Stimulated activated naive B cell treated with anti-CD40 and anti-IgM and Interleukin-4, amounts not matched to agents 10 μg/mL and 1 μg/mL and 100 μg/mL, for 72 hours (primary cell): ENCODE measurements around the gene EHMT2.
"Not testable (repeated sequence)": the region's sequence is repeated elsewhere in the genome, so short reads cannot be mapped to it uniquely, and the experiment has no call there.

Source experiments
- ATAC-seq, 2 donors: fragments of 150-1000 bp; cut with Tn5 transposase; replicated peaks; 2 replicates each; pipeline ENCODE4 v1.10.0; 2021; ENCODE audit warnings: moderate library complexity in 1 of 2
- DNase-seq: peaks from one replicate; pipeline ENCODE4 v3.0.0; 2021
- H3K27ac Mint-ChIP-seq: one replicate; pipeline ENCODE4 v1.8.0; 2022; ENCODE audit warnings: mild to moderate bottlenecking, mixed read lengths
- H3K27me3 Mint-ChIP-seq, 2 donors: one replicate each; pipeline ENCODE4 v1.8.0; 2022; ENCODE audit warnings: mixed read lengths in 2 of 2
- H3K36me3 Mint-ChIP-seq, 2 donors: one replicate each; pipeline ENCODE4 v1.8.0; 2022; ENCODE audit warnings: mixed read lengths in 2 of 2, mild to moderate bottlenecking in 1 of 2
- H3K4me1 Mint-ChIP-seq, 2 donors: one replicate each; pipeline ENCODE4 v1.8.0; 2022; ENCODE audit warnings: mixed read lengths in 2 of 2, mild to moderate bottlenecking in 1 of 2
- H3K4me3 Mint-ChIP-seq, 2 donors: one replicate each; pipeline ENCODE4 v1.8.0; 2022; ENCODE audit warnings: mild to moderate bottlenecking in 2 of 2, mixed read lengths in 2 of 2, moderate library complexity in 1 of 2
- H3K9me3 Mint-ChIP-seq, 2 donors: one replicate each; pipeline ENCODE4 v1.8.0; 2022; ENCODE audit warnings: mixed read lengths in 2 of 2, mild to moderate bottlenecking in 1 of 2

The EHMT2 gene

GRCh38 chr6:31862344-31863235, 34.9 kb downstream of the EHMT2 start, which contains the start of gene NEU1:
TSS of gene NEU1 (minus strand) at chr6:31862821. CDS start at chr6:31862776, 45 bp downstream.
- Mint-ChIP-seq H3K36me3 (peaks cover 20 to 34% of the 10 kb centered on the region in 2 donors), H3K9me3 (no peaks in the 10 kb centered on the region), H3K27ac (peak within 1 kb of the TSS; percentile 97), H3K27me3 (no peaks in the 10 kb centered on the region), H3K4me1 (peaks cover 20 to 42% of the 10 kb centered on the region in 2 donors), H3K4me3 (peak within 1 kb of the TSS; percentile 94 to 96)
- DNase-seq (peak; percentile 100), ATAC-seq (peak; percentile 94 to 96)

- Mint-ChIP-seq H3K27ac (peak overlapping the region; percentile 97), H3K9me3 (no peaks in the 10 kb centered on the region), H3K4me3 (peak overlapping the region; percentile 94 to 96), H3K27me3 (no peaks in the 10 kb centered on the region), H3K4me1 (peaks cover 20 to 42% of the 10 kb centered on the region in 2 donors), H3K36me3 (peaks cover 24 to 39% of the 10 kb centered on the region in 2 donors)
- no peak for ATAC-seq
- DNase-seq: no peak
These were observed 35.6 kb downstream of the EHMT2 start for GRCh38 chr6:31861919-31862343.

- no peak for ATAC-seq
- Mint-ChIP-seq H3K4me3 (peak overlapping the region; percentile 94 to 96), H3K27ac (no peak overlapping the region), H3K27me3 (no peaks in the 10 kb centered on the region), H3K4me1 (peaks cover 20 to 42% of the 10 kb centered on the region in 2 donors), H3K9me3 (no peaks in the 10 kb centered on the region), H3K36me3 (peaks cover 25 to 39% of the 10 kb centered on the region in 2 donors)
- DNase-seq: no peak
These were observed 36.3 kb downstream of the EHMT2 start for GRCh38 chr6:31861150-31861549.

GRCh38 chr6:31860349-31860748, 37.1 kb downstream of the EHMT2 start:
- Mint-ChIP-seq H3K36me3 (peaks cover 27 to 42% of the 10 kb centered on the region in 2 donors), H3K27ac (no peak overlapping the region), H3K4me3 (no peak overlapping the region), H3K4me1 (peaks cover 20 to 42% of the 10 kb centered on the region in 2 donors), H3K27me3 (no peaks in the 10 kb centered on the region), H3K9me3 (no peaks in the 10 kb centered on the region)
- DNase-seq (no peak), ATAC-seq (no peak)

GRCh38 chr6:31859923-31860322, 37.6 kb downstream of the EHMT2 start:
- Mint-ChIP-seq H3K36me3 (peaks cover 30 to 44% of the 10 kb centered on the region in 2 donors), H3K4me3 (no peak overlapping the region), H3K27me3 (no peaks in the 10 kb centered on the region), H3K9me3 (no peaks in the 10 kb centered on the region), H3K27ac (no peak overlapping the region), H3K4me1 (peaks cover 17 to 38% of the 10 kb centered on the region in 2 donors)
- no peak for ATAC-seq
- no peak for DNase-seq

- Mint-ChIP-seq H3K27ac (no peak overlapping the region), H3K4me3 (no peak overlapping the region), H3K36me3 (peaks cover 30 to 44% of the 10 kb centered on the region in 2 donors), H3K4me1 (peaks cover 16 to 26% of the 10 kb centered on the region in 2 donors), H3K27me3 (no peaks in the 10 kb centered on the region), H3K9me3 (no peaks in the 10 kb centered on the region)
- DNase-seq (no peak), ATAC-seq (no peak)
These were observed 38.8 kb downstream of the EHMT2 start for GRCh38 chr6:31858707-31859106.

GRCh38 chr6:31857774-31858173, 39.7 kb downstream of the EHMT2 start:
- H3K27me3 Mint-ChIP-seq, H3K9me3 Mint-ChIP-seq, DNase-seq, ATAC-seq, H3K4me3 Mint-ChIP-seq: not testable (repeated sequence)
- Mint-ChIP-seq H3K4me1 (peaks cover 14 to 23% of the 10 kb centered on the region in 2 donors), H3K36me3 (peaks cover 32 to 47% of the 10 kb centered on the region in 2 donors), H3K27ac (peak overlapping the region; percentile 38)

GRCh38 chr6:31851980-31852718, 45.3 kb downstream of the EHMT2 start:
- H3K4me1 Mint-ChIP-seq, H3K27ac Mint-ChIP-seq, ATAC-seq, DNase-seq, H3K9me3 Mint-ChIP-seq, H3K27me3 Mint-ChIP-seq, H3K4me3 Mint-ChIP-seq: not testable (repeated sequence)
- H3K36me3 Mint-ChIP-seq: peaks cover 13 to 21% of the 10 kb centered on the region in 2 donors

- Mint-ChIP-seq H3K36me3 (peaks cover 10 to 19% of the 10 kb centered on the region in 2 donors), H3K27me3 (no peaks in the 10 kb centered on the region), H3K27ac (no peak overlapping the region), H3K4me3 (no peak overlapping the region), H3K9me3 (no peaks in the 10 kb centered on the region), H3K4me1 (no peaks in the 10 kb centered on the region)
- DNase-seq: no peak
- ATAC-seq: no peak
These were observed 46.0 kb downstream of the EHMT2 start for GRCh38 chr6:31851485-31851832.

- no peak for DNase-seq
- no peak for ATAC-seq
- peaks cover 10 to 19% of the 10 kb centered on the region in 2 donors for H3K36me3 Mint-ChIP-seq
- H3K9me3 Mint-ChIP-seq: no peaks in the 10 kb centered on the region
- no peak overlapping the region for H3K27ac Mint-ChIP-seq
- H3K4me3 Mint-ChIP-seq: no peak overlapping the region
- no peaks in the 10 kb centered on the region for H3K4me1 Mint-ChIP-seq
- H3K27me3 Mint-ChIP-seq: no peaks in the 10 kb centered on the region
These were observed 46.6 kb downstream of the EHMT2 start for GRCh38 chr6:31850765-31851484.

- Mint-ChIP-seq H3K27me3 (no peaks in the 10 kb centered on the region), H3K4me3 (no peak overlapping the region), H3K4me1 (peaks cover 4 to 5% of the 10 kb centered on the region in 2 donors), H3K9me3 (no peaks in the 10 kb centered on the region), H3K36me3 (peaks cover under 1 to 15% of the 10 kb centered on the region in 2 donors), H3K27ac (no peak overlapping the region)
- ATAC-seq (no peak), DNase-seq (no peak)
These were observed 50.1 kb downstream of the EHMT2 start for GRCh38 chr6:31847276-31847978.

- ATAC-seq (peak in 1 of 2 donors; percentile 21), DNase-seq (no peak)
- peaks cover 4 to 5% of the 10 kb centered on the region in 2 donors for H3K4me1 Mint-ChIP-seq
- H3K9me3 Mint-ChIP-seq: no peaks in the 10 kb centered on the region
- no peaks in the 10 kb centered on the region for H3K27me3 Mint-ChIP-seq
- no peak overlapping the region for H3K27ac Mint-ChIP-seq
- no peak overlapping the region for H3K4me3 Mint-ChIP-seq
- peaks cover 10 to 27% of the 10 kb centered on the region in 2 donors for H3K36me3 Mint-ChIP-seq
These were observed 53.0 kb downstream of the EHMT2 start for GRCh38 chr6:31844507-31844906.

GRCh38 chr6:31842053-31842452, 55.4 kb downstream of the EHMT2 start:
- Mint-ChIP-seq H3K27ac (peak overlapping the region; percentile 42), H3K4me1 (peaks cover 13 to 21% of the 10 kb centered on the region in 2 donors), H3K9me3 (no peaks in the 10 kb centered on the region), H3K4me3 (peak overlapping the region in 1 of 2 donors; percentile 28), H3K36me3 (peaks cover 29 to 42% of the 10 kb centered on the region in 2 donors), H3K27me3 (no peaks in the 10 kb centered on the region)
- ATAC-seq (peak in 1 of 2 donors; percentile 25), DNase-seq (no peak)
